GM19395 (cell line): ENCODE data around the gene PAQR6.
A peak's percentile ranks its signal among the peaks of the same experiment; 100 is the strongest.

Experiments
- ATAC-seq: cut with Tn5 transposase; IDR thresholded peaks from one replicate; pipeline ENCODE4 v1.9.1; 2021; ENCODE audit warnings: mild to moderate bottlenecking, moderate library complexity; ENCODE audit not compliant: unreplicated experiment

PAQR6 gene

DNA sequence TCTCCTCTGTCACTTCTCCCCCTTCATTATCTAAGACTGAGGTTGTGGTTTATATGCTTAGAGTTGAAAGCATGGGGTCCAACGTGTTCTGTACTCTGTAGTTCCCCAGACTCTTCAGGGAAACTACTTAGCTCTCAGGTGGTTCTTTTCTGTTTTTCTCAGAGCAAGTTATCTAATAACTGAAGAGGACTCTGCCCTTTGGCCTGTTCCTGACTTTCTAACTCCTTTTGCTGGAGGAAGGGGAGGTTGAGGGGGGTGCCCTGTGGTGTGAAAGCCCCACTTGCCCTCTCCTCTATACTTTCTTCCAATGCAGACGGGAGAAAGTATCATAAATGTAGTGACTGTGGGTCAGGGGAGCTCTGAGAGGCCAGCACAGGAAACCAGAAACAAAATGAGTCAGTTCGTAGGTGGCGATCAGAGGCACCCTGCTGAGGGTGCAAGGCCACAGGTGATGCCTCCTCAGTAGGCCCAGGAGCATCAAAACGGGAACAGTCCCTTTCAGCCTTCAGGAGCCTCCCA, 49.0 kb downstream of the PAQR6 start:
- ATAC-seq, result no peak

DNA sequence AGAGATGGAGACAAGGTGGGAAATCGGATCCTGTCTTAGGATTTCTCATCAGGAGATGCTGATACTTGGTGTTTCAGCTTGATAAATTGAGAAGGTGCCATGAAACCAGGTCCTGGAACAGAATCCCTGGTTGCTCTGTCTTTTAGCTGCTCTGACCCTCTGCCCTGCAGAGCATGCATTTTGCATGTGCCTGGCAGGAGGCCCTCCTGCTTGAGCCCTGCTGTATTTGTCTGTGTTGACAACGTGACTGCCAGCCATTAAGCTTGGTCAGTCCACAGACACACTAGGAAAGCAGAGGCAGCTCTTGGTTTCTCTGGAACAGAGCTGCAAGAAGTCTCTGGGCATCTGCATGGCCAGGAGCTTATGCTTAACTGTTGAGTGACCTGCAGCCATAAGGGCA, 51.4 kb downstream of the PAQR6 start:
- ATAC-seq, result no peak

DNA sequence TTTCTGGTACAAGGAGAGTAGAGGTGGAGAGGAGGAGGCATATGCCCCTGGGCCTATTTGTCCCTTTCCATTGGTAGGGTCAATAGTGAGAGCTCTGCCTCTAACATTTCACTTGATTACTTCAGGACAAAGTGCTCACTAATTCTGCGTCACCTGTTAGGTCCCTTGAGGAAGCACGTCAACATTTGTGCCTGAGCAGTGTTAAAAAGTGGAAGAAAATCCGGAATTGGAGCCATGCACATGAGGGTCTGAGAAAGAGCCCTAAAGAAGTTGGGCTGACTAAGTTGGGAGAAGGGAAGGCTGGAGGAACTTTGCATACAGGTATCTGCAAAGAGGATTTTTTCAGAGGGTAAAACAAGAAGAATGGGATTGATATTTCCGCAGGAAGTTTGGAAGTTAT, 52.0 kb downstream of the PAQR6 start:
- no peak for ATAC-seq

DNA sequence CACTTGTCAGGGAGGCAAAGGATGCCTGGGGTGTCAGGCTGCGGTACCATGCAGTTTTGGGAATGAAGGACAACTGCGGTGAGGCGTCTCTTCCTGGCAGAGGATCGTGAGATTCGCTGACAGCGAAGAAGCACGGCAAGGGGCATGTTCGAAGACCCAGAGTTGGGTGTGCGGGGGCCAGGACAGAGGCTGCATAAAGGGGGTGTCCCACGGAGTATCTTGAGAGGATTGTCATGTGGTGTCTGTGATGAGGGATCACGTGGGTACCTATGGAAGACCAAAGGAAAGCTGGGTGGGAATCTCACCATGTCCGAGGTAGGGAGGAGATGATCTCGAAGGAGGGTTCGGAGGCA, 53.6 kb downstream of the PAQR6 start:
- no peak for ATAC-seq

DNA sequence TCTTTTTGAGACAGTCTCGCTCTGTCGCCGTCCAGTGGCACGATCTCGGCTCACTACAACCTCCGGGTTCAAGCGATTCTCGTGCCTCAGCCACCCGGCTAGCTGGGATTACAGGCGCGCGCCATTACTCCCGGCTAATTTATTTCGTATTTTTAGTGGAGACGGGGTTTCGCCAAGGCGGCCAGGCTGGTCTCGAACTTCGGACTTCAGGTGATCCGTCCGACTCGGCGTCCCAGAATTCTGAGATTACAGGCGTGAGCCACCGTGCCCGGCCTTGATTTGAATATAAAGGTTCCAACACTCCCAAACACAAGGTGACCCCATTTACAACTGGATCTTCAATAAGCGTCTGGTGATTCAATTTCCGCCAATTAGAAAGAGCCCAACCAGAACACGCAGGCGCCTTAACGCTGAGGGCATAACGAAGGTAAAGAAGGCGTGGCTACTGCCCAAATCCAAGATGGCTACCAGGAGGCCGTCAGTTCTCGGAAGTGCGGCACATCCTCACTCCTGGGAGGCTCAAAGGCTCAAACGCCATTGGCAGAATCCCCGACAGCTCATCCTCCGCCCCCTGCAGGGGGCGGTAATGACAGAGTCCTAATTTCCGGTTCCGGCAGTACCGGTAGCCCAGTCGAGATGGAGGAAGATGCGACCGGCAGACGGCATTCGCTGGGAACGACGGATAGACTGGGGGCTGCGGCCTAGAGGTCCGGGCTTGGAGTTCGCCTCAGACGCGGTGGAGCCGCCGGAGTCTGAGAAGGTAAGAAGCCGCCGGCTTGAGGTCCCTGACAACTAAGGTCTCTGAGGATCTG, 54.2 kb downstream of the PAQR6 start, which contains the start of gene SLC25A44:
Gene SLC25A44 (plus strand): TSS at position 617 of the 812 bp plus-strand sequence. CDS start 5,744 bp downstream, outside the sequence.
- ATAC-seq, result peak; percentile 91
